Activated CD4-positive, CD25-positive, alpha-beta regulatory T cell treated with anti-CD3 and anti-CD28 coated beads, Interleukin-2, amount 50 U/mL, for 72 hours (primary cell): Measurements from ENCODE around the gene JADE3.

Source experiments
- DNase-seq: peaks from one replicate; pipeline ENCODE4 v3.0.0; 2021

Gene JADE3

GRCh38 chrX:47047989-47048388 is 135.8 kb downstream of the JADE3 start:
- no peak for DNase-seq

- DNase-seq, result no peak
These were observed 147.1 kb downstream of the JADE3 start for GRCh38 chrX:47059142-47059874.

GRCh38 chrX:47060708-47061107 is 148.5 kb downstream of the JADE3 start:
- DNase-seq, result no peak

GRCh38 chrX:47061238-47061919 is 149.2 kb downstream of the JADE3 start:
- DNase-seq, result no peak

- no peak for DNase-seq
These were observed 151.0 kb downstream of the JADE3 start for GRCh38 chrX:47063179-47063578.

GRCh38 chrX:47068214-47068613 is 156.0 kb downstream of the JADE3 start:
- DNase-seq, result no peak

GRCh38 chrX:47068720-47069119 is 156.5 kb downstream of the JADE3 start:
- no peak for DNase-seq

- DNase-seq, result no peak
These were observed 166.2 kb downstream of the JADE3 start, which contains the start of gene RGN for GRCh38 chrX:47078129-47079043. TSS of gene RGN (plus strand) at chrX:47078443. CDS start at chrX:47081145, 2,702 bp downstream.

GRCh38 chrX:47080215-47080914 is 168.1 kb downstream of the JADE3 start:
- no peak for DNase-seq

- DNase-seq, result no peak
These were observed 168.7 kb downstream of the JADE3 start for GRCh38 chrX:47080915-47081236.

GRCh38 chrX:47091149-47091775 is 179.0 kb downstream of the JADE3 start:
- no peak for DNase-seq

GRCh38 chrX:47093248-47093647 is 181.0 kb downstream of the JADE3 start:
- no peak for DNase-seq

GRCh38 chrX:47093860-47094259 is 181.6 kb downstream of the JADE3 start:
- no peak for DNase-seq

- DNase-seq, result no peak
These were observed 184.8 kb downstream of the JADE3 start for GRCh38 chrX:47097018-47097417.

GRCh38 chrX:47098338-47099094 is 186.3 kb downstream of the JADE3 start:
- DNase-seq, result no peak

GRCh38 chrX:47101206-47101605 is 189.0 kb downstream of the JADE3 start:
- DNase-seq, result no peak
